ENCODE results near the gene LAMA5.

LAMA5 gene

GRCh38 chr20:62314711-62315302 lies 52.3 kb downstream of the LAMA5 start:
- Histone ChIP-seq H3K9ac (no peak overlapping the region), H3K9me3 (replicated peaks in 1 of 11) (no peaks in the 10 kb centered on the region), H3K4me2 (no peak overlapping the region), H3K27me3 (no peaks in the 10 kb centered on the region), H3K4me3 (no peak overlapping the region), H4K20me1 (peaks cover 0 to 70% (median 6%) of the 10 kb centered on the region in 11 experiments; a peak in 9 of 22 replicates), H3K27ac (no peak overlapping the region), H3K4me1 (peaks cover 0 to 8% (median 0%) of the 10 kb centered on the region in 10 experiments; a peak in 3 of 20 replicates), H3K36me3 (peaks cover 0 to 63% (median 29%) of the 10 kb centered on the region in 11 experiments; a peak in 14 of 22 replicates)
- TF ChIP-seq Cebpa-rat (IDR thresholded peaks at IDR 0.05), result no peak

GRCh38 chr20:62314339-62314638 lies 52.8 kb downstream of the LAMA5 start:
- TF ChIP-seq Cebpa-rat (IDR thresholded peaks at IDR 0.05), result no peak
- Histone ChIP-seq H3K9ac (no peak overlapping the region), H3K36me3 (peaks cover under 1 to 63% (median 33%) of the 10 kb centered on the region in 11 experiments; a peak in 20 of 22 replicates)

GRCh38 chr20:62313460-62314338 lies 53.4 kb downstream of the LAMA5 start:
- H3K27me3 ChIP-seq, result no peaks in the 10 kb centered on the region
- H3K27ac ChIP-seq, result no peak overlapping the region
- H4K20me1 ChIP-seq, result peaks cover 1 to 71% (median 13%) of the 10 kb centered on the region in 11 experiments; a peak in 18 of 22 replicates
- H3K9ac ChIP-seq, result no peak overlapping the region
- H3K4me1 ChIP-seq, result peaks cover 0 to 9% (median 0%) of the 10 kb centered on the region in 10 experiments; a peak in 3 of 20 replicates
- no peak for TF ChIP-seq Cebpa-rat (IDR thresholded peaks at IDR 0.05)
- H3K36me3 ChIP-seq, result peaks cover 6 to 69% (median 39%) of the 10 kb centered on the region in 11 experiments; a peak in 21 of 22 replicates
- H3K4me2 ChIP-seq, result no peak overlapping the region
- H3K4me3 ChIP-seq, result no peak overlapping the region
- no peaks in the 10 kb centered on the region for H3K9me3 ChIP-seq (replicated peaks in 1 of 11)

More at GRCh38 chr20:62314339-62314638, 52.8 kb downstream of the LAMA5 start:
- Histone ChIP-seq H3K4me3 (no peak overlapping the region), H3K4me2 (no peak overlapping the region), H3K9me3 (replicated peaks in 1 of 11) (no peaks in the 10 kb centered on the region), H3K4me1 (peaks cover 0 to 9% (median 0%) of the 10 kb centered on the region in 10 experiments; a peak in 3 of 20 replicates), H3K27me3 (no peaks in the 10 kb centered on the region), H3K27ac (no peak overlapping the region), H4K20me1 (peaks cover 0 to 72% (median 8%) of the 10 kb centered on the region in 11 experiments; a peak in 10 of 22 replicates)

- Histone ChIP-seq H3K4me2 (no peak overlapping the region), H3K27me3 (no peaks in the 10 kb centered on the region), H3K9me3 (replicated peaks in 1 of 11) (no peaks in the 10 kb centered on the region), H3K27ac (no peak overlapping the region), H3K4me1 (peaks cover 0 to 9% (median 0%) of the 10 kb centered on the region in 10 experiments; a peak in 3 of 20 replicates), H3K4me3 (no peak overlapping the region), H3K9ac (no peak overlapping the region), H4K20me1 (peaks cover 8 to 75% (median 20%) of the 10 kb centered on the region in 11 experiments), H3K36me3 (peaks cover 13 to 76% (median 45%) of the 10 kb centered on the region in 11 experiments)
- no peak for TF ChIP-seq Cebpa-rat (IDR thresholded peaks at IDR 0.05)
Measured at GRCh38 chr20:62313021-62313420, 54.1 kb downstream of the LAMA5 start.

- H3K4me1 ChIP-seq, result peaks cover 0 to 9% (median 0%) of the 10 kb centered on the region in 10 experiments; a peak in 3 of 20 replicates
- no peak overlapping the region for H3K27ac ChIP-seq
- no peaks in the 10 kb centered on the region for H3K9me3 ChIP-seq (replicated peaks in 1 of 11)
- peaks cover 17 to 80% (median 49%) of the 10 kb centered on the region in 11 experiments for H3K36me3 ChIP-seq
- no peak overlapping the region for H3K4me3 ChIP-seq
- TF ChIP-seq Cebpa-rat (IDR thresholded peaks at IDR 0.05), result no peak
- no peak overlapping the region for H3K9ac ChIP-seq
- no peaks in the 10 kb centered on the region for H3K27me3 ChIP-seq
- H4K20me1 ChIP-seq, result peaks cover 12 to 79% (median 24%) of the 10 kb centered on the region in 11 experiments
- H3K4me2 ChIP-seq, result no peak overlapping the region
Measured at GRCh38 chr20:62312662-62312977, 54.5 kb downstream of the LAMA5 start.

GRCh38 chr20:62311832-62312661 lies 55.1 kb downstream of the LAMA5 start:
- H3K4me2 ChIP-seq, result no peak overlapping the region
- H3K27me3 ChIP-seq, result no peaks in the 10 kb centered on the region
- no peaks in the 10 kb centered on the region for H3K9me3 ChIP-seq (replicated peaks in 1 of 11)
- H3K9ac ChIP-seq, result no peak overlapping the region
- H3K27ac ChIP-seq, result no peak overlapping the region
- H3K36me3 ChIP-seq, result peaks cover 22 to 81% (median 50%) of the 10 kb centered on the region in 11 experiments
- no peak for TF ChIP-seq Cebpa-rat (IDR thresholded peaks at IDR 0.05)
- H4K20me1 ChIP-seq, result peaks cover 18 to 83% (median 30%) of the 10 kb centered on the region in 11 experiments
- no peak overlapping the region for H3K4me3 ChIP-seq
- H3K4me1 ChIP-seq, result peaks cover 0 to 9% (median 0%) of the 10 kb centered on the region in 10 experiments; a peak in 3 of 20 replicates

- Histone ChIP-seq H3K4me3 (no peak overlapping the region), H3K9me3 (replicated peaks in 1 of 11) (no peaks in the 10 kb centered on the region), H3K36me3 (peaks cover 31 to 81% (median 55%) of the 10 kb centered on the region in 11 experiments), H3K27ac (no peak overlapping the region), H3K4me2 (no peak overlapping the region), H3K9ac (no peak overlapping the region; a peak in 1 of 22 replicates), H3K27me3 (no peaks in the 10 kb centered on the region), H4K20me1 (peaks cover 27 to 83% (median 39%) of the 10 kb centered on the region in 11 experiments), H3K4me1 (peaks cover 0 to 13% (median under 1%) of the 10 kb centered on the region in 10 experiments; a peak in 9 of 20 replicates)
- no peak for TF ChIP-seq Cebpa-rat (IDR thresholded peaks at IDR 0.05)
Measured at GRCh38 chr20:62311150-62311549, 56.0 kb downstream of the LAMA5 start.

- Histone ChIP-seq H3K9ac (no peak overlapping the region; a peak in 1 of 22 replicates), H3K9me3 (replicated peaks in 1 of 11) (no peaks in the 10 kb centered on the region), H4K20me1 (peaks cover 31 to 83% (median 43%) of the 10 kb centered on the region in 11 experiments), H3K27ac (no peak overlapping the region), H3K27me3 (no peaks in the 10 kb centered on the region), H3K36me3 (peaks cover 36 to 81% (median 59%) of the 10 kb centered on the region in 11 experiments), H3K4me3 (no peak overlapping the region), H3K4me2 (no peak overlapping the region), H3K4me1 (peaks cover 0 to 17% (median 5%) of the 10 kb centered on the region in 10 experiments; a peak in 15 of 20 replicates)
- no peak for TF ChIP-seq Cebpa-rat (IDR thresholded peaks at IDR 0.05)
Measured at GRCh38 chr20:62310757-62311121, 56.4 kb downstream of the LAMA5 start.

Data from BLaER1 treated with 17β-estradiol and CSF1 and Interleukin-3, amounts not matched to agents 10 nM and 100 nM (cell line).